ENCODE measurements around the gene EML4. TPM values are rescaled to one million over a fixed set of nuclear protein-coding genes. Genes with fewer than 3 reads are reported as not detected.

EML4 gene
- polyA plus RNA-seq, 1 of the 3 experiments (the other 2 are of a cell fraction), result 35.0 TPM

GRCh38 chr2:42168459-42169099, 574 bp upstream of the EML4 start:
- Histone ChIP-seq H3F3A (replicated peaks; ENCODE audit: insufficient read depth) (no peaks in the 10 kb centered on the region), H3K4me1 (ENCODE audit: control insufficient read depth in 1 of 2, insufficient read depth in 2 of 2, low read depth in 1 of 2, low read length in 1 of 2) (peaks cover 16 to 30% of the 10 kb centered on the region in 2 experiments; a peak in 3 of 4 replicates), H3K79me2 (ENCODE audit: insufficient read depth) (peaks cover 41% of the 10 kb centered on the region), H4K20me1 (ENCODE audit: insufficient read depth) (peaks cover 20% of the 10 kb centered on the region), H3K4me3 (ENCODE audit: low read depth in 2 of 2, low read length in 1 of 2) (peak overlapping the region in 1 of 2 experiments; percentile 6; a peak in 1 of 4 replicates), H3K9me3 (no peaks in the 10 kb centered on the region), H3K9ac (no peak overlapping the region), H3K27me3 (ENCODE audit: insufficient read depth) (no peaks in the 10 kb centered on the region), H2AFZ (ENCODE audit: low read depth) (peak overlapping the region; percentile 84), H3K27ac (ENCODE audit: low read depth in 2 of 2, low read length in 1 of 2) (peak overlapping the region; percentile 14 to 86; a peak in 3 of 4 replicates), H3K4me2 (no peak overlapping the region), H3K36me3 (replicated peaks in 1 of 2; ENCODE audit: control insufficient read depth in 1 of 2, insufficient read depth in 2 of 2, low read length in 1 of 2) (no peaks in the 10 kb centered on the region), H3K9me2 (no peaks in the 10 kb centered on the region)
- TF ChIP-seq RXRA (IDR thresholded peaks at IDR 0.05; ENCODE audit: borderline replicate concordance, low read depth) (no peak), FOXJ3 (CRISPR knock-in tag; IDR thresholded peaks at IDR 0.05) (0 out of 2 replicates have a peak, but pooled peaks have one; percentile 37)
- POLR2A ChIA-PET, result interaction anchor here (0.6 to 1.2 kb wide), 3 partner anchors 12 to 36 kb away, joined by 3 to 7 read pairs (median 3); no protein-coding TSS in a partner anchor
- 79% methylated on average over 16 of the region's 16 CpGs for WGBS (ENCODE audit: low lambda C conversion rate)
- DNase-seq, result no peak
- CTCF ChIA-PET, result interaction anchor here (0.5 to 2.5 kb wide), 5 partner anchors 32 to 299 kb away, joined by 3 to 9 read pairs (median 3); no protein-coding TSS in a partner anchor

- Histone ChIP-seq H3K9ac (peak overlapping the region; percentile 76), H3K27ac (ENCODE audit: low read depth in 2 of 2, low read length in 1 of 2) (peak overlapping the region; percentile 72 to 92), H3K27me3 (ENCODE audit: insufficient read depth) (no peaks in the 10 kb centered on the region), H3K4me3 (ENCODE audit: low read depth in 2 of 2, low read length in 1 of 2) (peak overlapping the region; percentile 81 to 100), H3F3A (replicated peaks; ENCODE audit: insufficient read depth) (no peaks in the 10 kb centered on the region), H3K79me2 (ENCODE audit: insufficient read depth) (peaks cover 55% of the 10 kb centered on the region), H3K4me1 (ENCODE audit: control insufficient read depth in 1 of 2, insufficient read depth in 2 of 2, low read depth in 1 of 2, low read length in 1 of 2) (peaks cover 16 to 23% of the 10 kb centered on the region in 2 experiments; a peak in 3 of 4 replicates), H3K9me3 (no peaks in the 10 kb centered on the region), H3K4me2 (peak overlapping the region; percentile 87), H3K9me2 (no peaks in the 10 kb centered on the region), H3K36me3 (replicated peaks in 1 of 2; ENCODE audit: control insufficient read depth in 1 of 2, insufficient read depth in 2 of 2, low read length in 1 of 2) (no peaks in the 10 kb centered on the region), H2AFZ (ENCODE audit: low read depth) (peak overlapping the region; percentile 52), H4K20me1 (ENCODE audit: insufficient read depth) (peaks cover 20% of the 10 kb centered on the region)
- POLR2A ChIA-PET, result no interaction called here
- WGBS (ENCODE audit: low lambda C conversion rate), result 5% methylated on average over 10 of the region's 10 CpGs
- peak; percentile 34 for DNase-seq
- CTCF ChIA-PET, result interaction anchor here (0.8 to 5.5 kb wide), 8 partner anchors 11 to 74 kb away, joined by 3 to 34 read pairs (median 4); no protein-coding TSS in a partner anchor
- TF ChIP-seq USF1 (IDR thresholded peaks at IDR 0.05; ENCODE audit: borderline replicate concordance, low read depth), result no peak
- no peak for TF ChIP-seq YY1 (IDR thresholded peaks at IDR 0.05; ENCODE audit: low read depth)
- TF ChIP-seq EP300 (IDR thresholded peaks at IDR 0.05; ENCODE audit: borderline replicate concordance in 1 of 2, low read depth in 1 of 2, low read length in 1 of 2), result no peak
- no peak for TF ChIP-seq REST (IDR thresholded peaks at IDR 0.05; ENCODE audit: low read depth, low read length)
- TF ChIP-seq MAX (IDR thresholded peaks at IDR 0.05; ENCODE audit: low read depth), result no peak
- TF ChIP-seq POLR2AphosphoS5 (IDR thresholded peaks at IDR 0.05; ENCODE audit: low read depth, low read length), result no peak
- no peak for TF ChIP-seq GATA2 (CRISPR knock-in tag; IDR thresholded peaks at IDR 0.05)
- TF ChIP-seq RXRA (IDR thresholded peaks at IDR 0.05; ENCODE audit: borderline replicate concordance, low read depth), result no peak
- TF ChIP-seq FOXM1 (IDR thresholded peaks at IDR 0.05; ENCODE audit: low read depth), result no peak
- TF ChIP-seq TCF12 (IDR thresholded peaks at IDR 0.05), result no peak
- TF ChIP-seq SMC3 (IDR thresholded peaks at IDR 0.05; ENCODE audit: low read depth, low read length), result no peak
- no peak for TF ChIP-seq CTCF (IDR thresholded peaks at IDR 0.05)
- no peak for TF ChIP-seq ZBTB33 (IDR thresholded peaks at IDR 0.05; ENCODE audit: borderline replicate concordance, low read depth)
- TF ChIP-seq SIN3A (IDR thresholded peaks at IDR 0.05; ENCODE audit: borderline replicate concordance, low read depth, low read length), result no peak
- no peak for TF ChIP-seq FOXJ3 (CRISPR knock-in tag; IDR thresholded peaks at IDR 0.05)
Observed at GRCh38 chr2:42169874-42170521, 845 bp downstream of the EML4 start.

Data from SK-N-SH (cell line).